Ectodermal cell (in vitro differentiated cells): ENCODE data around the gene VWA3A.
A peak's percentile ranks its signal among the peaks of the same experiment; 100 is the strongest.
"Not testable (repeated sequence)": the region's sequence is repeated elsewhere in the genome, so short reads cannot be mapped to it uniquely, and the experiment has no call there.

Experiments used
- H3K27ac ChIP-seq: 2 replicates; pipeline ENCODE4 v1.7.0; 2013; ENCODE audit warnings: mild to moderate bottlenecking, low read depth, low read length; ENCODE audit not compliant: insufficient read depth, poor library complexity, severe bottlenecking
- H3K27me3 ChIP-seq: 2 replicates; pipeline ENCODE4 v1.7.0; 2013; ENCODE audit warnings: mild to moderate bottlenecking, low read length; ENCODE audit not compliant: insufficient read depth, control insufficient read depth, poor library complexity, severe bottlenecking
- H3K36me3 ChIP-seq: one replicate; pipeline ENCODE4 v1.7.0; 2013; ENCODE audit warnings: low read length; ENCODE audit not compliant: control insufficient read depth, insufficient read depth
- H3K4me1 ChIP-seq: one replicate; pipeline ENCODE4 v1.7.0; 2013; ENCODE audit warnings: low read length; ENCODE audit not compliant: control insufficient read depth, insufficient read depth
- H3K4me3 ChIP-seq: 2 replicates; pipeline ENCODE4 v1.7.0; 2013; ENCODE audit warnings: low read depth, low read length, control low read depth; ENCODE audit not compliant: insufficient read depth
- H3K9me3 ChIP-seq: 2 replicates; pipeline ENCODE4 v1.7.0; 2013; ENCODE audit warnings: mild to moderate bottlenecking, low read length, moderate library complexity; ENCODE audit not compliant: control insufficient read depth
- WGBS, 2 experiments: methylation state at CpG; one replicate each; pipeline ENCODE4 v1.1.7; 2013; ENCODE audit warnings: missing lambda C conversion rate in 2 of 2; 5-methylcytosine and 5-hydroxymethylcytosine counted together

Gene VWA3A

DNA sequence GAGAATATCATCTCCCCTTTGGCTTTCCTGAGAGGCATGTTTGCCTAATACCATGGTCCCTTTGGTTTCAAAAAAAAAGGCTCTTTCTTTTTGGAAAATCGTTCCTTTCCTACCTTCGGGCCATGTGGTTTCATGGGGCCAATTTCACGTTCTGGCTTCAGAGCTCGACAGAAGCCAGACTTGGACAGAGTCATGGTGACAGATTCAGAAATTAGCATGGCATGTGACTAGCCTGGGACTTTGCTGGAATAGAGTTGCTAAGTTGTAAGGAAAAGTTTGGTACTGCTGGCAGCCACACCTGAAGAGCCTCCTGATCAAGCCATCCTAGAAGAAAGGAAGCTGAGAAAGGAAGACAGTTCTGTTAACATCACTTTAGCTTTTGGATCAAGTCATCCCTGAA, 2.4 kb upstream of the VWA3A start:
- 94 to 96% methylated on average over 4 of the region's 4 CpGs for WGBS, 2 experiments
- Histone ChIP-seq H3K9me3 (no peaks in the 10 kb centered on the region), H3K27ac (no peak overlapping the region), H3K4me1 (peaks cover 10% of the 10 kb centered on the region), H3K4me3 (no peak overlapping the region), H3K36me3 (no peaks in the 10 kb centered on the region), H3K27me3 (no peaks in the 10 kb centered on the region)

DNA sequence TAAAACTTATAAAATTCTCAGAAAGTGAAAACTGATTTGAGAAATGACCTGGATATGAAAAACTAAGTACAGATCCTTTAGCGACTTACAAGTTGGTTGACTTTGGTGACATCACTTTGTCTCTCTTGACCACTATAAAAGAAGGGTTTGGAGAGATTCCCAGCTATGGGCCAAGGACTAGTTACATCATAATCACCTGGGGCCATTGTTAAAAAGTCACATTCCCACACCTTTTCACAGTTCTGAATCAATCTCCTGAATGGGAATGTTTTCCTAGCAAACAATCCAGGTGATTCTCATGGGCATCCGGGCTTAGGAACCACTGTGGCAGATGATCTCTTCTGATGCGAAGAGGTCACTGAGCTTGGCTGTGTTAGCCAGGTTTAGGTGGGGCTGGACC, 620 bp upstream of the VWA3A start:
- no peaks in the 10 kb centered on the region for H3K36me3 ChIP-seq
- H3K9me3 ChIP-seq, result no peaks in the 10 kb centered on the region
- WGBS, 2 experiments, result 93 to 94% methylated on average over 3 of the region's 3 CpGs
- H3K4me1 ChIP-seq, result peaks cover 10% of the 10 kb centered on the region
- no peak overlapping the region for H3K4me3 ChIP-seq
- H3K27ac ChIP-seq, result no peak overlapping the region
- no peaks in the 10 kb centered on the region for H3K27me3 ChIP-seq

DNA sequence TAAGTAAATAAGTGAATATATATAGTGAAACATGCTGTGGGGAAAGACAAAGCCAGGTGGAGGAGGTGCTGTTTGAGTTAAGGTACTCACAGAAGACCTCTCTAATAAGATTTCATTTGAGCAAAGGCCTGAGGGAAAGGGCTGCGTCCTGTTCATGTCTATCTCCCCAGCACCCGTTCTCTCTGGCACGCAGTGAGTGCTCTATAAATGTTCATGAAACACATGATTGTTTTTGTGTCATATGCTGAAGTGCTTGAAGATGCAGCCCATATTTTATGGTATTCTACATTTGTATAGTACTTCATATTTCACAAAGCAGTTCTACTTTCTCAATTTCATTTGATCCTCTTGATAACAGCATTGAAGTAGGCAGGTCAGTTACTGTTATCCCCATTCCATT, 990 bp downstream of the VWA3A start:
- Histone ChIP-seq H3K27ac (no peak overlapping the region), H3K4me1 (peaks cover 10% of the 10 kb centered on the region), H3K4me3 (no peak overlapping the region), H3K27me3 (no peaks in the 10 kb centered on the region), H3K36me3 (no peaks in the 10 kb centered on the region), H3K9me3 (no peaks in the 10 kb centered on the region)
- WGBS, 2 experiments, result 89 to 96% methylated on average over 3 of the region's 3 CpGs

- 89% methylated on average over 3 of the region's 3 CpGs for WGBS, 2 experiments
- H3K27me3 ChIP-seq, result no peaks in the 10 kb centered on the region
- H3K4me1 ChIP-seq, result peaks cover 10% of the 10 kb centered on the region
- no peaks in the 10 kb centered on the region for H3K36me3 ChIP-seq
- H3K27ac ChIP-seq, result peak overlapping the region; percentile 16
- no peaks in the 10 kb centered on the region for H3K9me3 ChIP-seq
- H3K4me3 ChIP-seq, result no peak overlapping the region
Measured at GRCh38 chr16:22093996-22094395, 1.7 kb downstream of the VWA3A start.

DNA sequence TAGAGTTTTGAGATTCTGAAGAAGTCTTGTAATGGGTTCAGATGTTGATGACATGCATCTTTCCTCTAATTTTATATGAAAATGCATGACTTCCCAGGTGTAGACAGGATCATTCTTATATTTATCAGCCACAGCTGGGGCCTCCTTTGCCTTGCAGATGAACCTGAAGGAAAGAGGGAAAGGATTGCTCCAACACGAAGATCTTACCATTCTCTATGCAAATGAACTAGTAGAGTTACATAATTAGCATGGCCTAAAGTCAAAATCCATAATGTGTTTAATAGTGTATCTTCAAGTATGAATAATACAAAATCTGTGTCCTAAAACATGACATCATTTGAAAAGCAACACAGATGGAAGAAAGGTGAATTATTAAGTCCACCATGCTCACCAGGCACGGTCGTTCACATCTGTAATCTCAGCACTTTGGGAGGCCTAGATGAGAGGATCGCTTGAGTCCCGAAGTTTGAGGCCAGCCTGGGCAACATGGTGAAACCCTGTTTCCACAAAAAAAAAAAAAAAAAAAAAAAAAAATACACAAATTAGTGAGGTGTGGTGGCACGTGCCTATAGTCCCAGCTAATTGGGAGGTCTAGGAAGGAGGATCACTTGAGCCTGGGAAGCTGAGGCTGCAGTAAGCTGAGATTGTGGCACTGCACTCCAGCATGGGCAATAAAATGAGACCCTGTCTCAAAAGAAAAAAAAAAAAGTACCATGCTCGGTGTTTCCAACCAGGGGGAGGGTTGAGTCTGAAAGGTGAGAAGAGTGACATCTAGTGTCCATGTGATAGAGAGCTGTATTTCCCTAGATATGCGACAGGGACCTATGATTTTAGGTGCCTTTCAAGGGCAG, 6.3 kb downstream of the VWA3A start:
- Histone ChIP-seq H3K27ac (no peak overlapping the region), H3K27me3 (no peaks in the 10 kb centered on the region), H3K4me1 (no peaks in the 10 kb centered on the region), H3K36me3 (no peaks in the 10 kb centered on the region), H3K9me3 (no peaks in the 10 kb centered on the region), H3K4me3 (no peak overlapping the region)
- WGBS, 2 experiments, result 59% methylated on average over 6 to 7 of the region's 8 CpGs

DNA sequence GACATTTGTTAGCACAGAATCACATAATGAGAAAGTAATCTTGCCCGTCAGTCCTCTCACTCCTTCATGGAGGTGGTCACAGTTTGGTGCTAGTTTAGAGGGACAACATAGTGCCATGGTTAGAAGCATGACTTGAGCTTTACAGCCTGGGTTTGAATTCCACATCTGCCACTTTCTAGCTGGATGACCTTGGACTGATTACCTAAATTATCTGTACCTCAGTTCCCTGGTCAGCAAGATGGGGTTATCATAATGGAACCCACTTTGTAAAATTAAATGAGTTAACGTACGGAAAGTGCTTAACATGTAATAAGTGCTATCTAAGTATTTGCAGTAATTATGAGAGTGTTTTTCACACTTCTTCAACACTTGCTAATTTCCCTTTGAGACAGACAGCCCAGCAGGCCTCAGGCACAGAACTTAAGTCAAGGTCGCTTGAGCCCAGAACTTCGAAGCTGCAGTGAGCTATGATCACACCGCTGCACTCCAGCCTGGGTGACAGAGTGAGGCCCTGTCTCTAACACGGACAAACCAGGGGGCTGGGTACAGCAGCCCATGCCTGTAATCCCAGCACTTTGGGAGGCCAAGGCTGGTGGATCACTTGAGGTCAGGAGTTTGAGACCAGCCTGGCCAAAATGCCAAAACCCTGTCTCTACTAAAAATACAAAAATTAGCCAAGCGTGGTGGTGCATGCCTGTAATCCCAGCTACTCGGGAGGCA, 7.1 kb downstream of the VWA3A start:
- Histone ChIP-seq H3K4me3 (no peak overlapping the region), H3K27me3 (no peaks in the 10 kb centered on the region), H3K36me3 (no peaks in the 10 kb centered on the region), H3K4me1 (no peaks in the 10 kb centered on the region), H3K27ac (no peak overlapping the region), H3K9me3 (no peaks in the 10 kb centered on the region)
- WGBS, 2 experiments, result 72 to 84% methylated on average over 9 of the region's 9 CpGs

DNA sequence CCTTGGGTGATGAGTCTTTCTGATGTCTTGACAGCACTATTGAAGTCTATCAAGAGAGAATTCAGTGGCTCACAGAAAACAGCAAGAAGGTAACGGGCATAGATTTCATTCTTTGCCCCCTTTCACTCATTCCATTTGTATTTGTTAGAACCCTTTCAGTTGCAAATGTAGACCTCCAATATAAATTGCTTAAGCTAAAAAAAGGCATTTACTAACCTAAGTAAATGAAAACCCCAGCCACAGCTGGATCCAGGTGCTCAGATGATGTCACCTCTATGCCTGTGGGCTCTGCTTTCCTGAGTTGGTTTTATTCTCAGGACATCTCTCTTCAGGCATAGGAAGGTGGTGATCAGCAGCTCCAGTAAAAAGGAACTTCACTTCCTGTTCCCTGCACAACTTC, 11.1 kb downstream of the VWA3A start:
- WGBS, 2 experiments, result 31 to 70% methylated on average over 1 of the region's 1 CpG
- H3K9me3 ChIP-seq, result no peaks in the 10 kb centered on the region
- no peaks in the 10 kb centered on the region for H3K4me1 ChIP-seq
- no peak overlapping the region for H3K27ac ChIP-seq
- no peaks in the 10 kb centered on the region for H3K36me3 ChIP-seq
- H3K4me3 ChIP-seq, result no peak overlapping the region
- no peaks in the 10 kb centered on the region for H3K27me3 ChIP-seq

DNA sequence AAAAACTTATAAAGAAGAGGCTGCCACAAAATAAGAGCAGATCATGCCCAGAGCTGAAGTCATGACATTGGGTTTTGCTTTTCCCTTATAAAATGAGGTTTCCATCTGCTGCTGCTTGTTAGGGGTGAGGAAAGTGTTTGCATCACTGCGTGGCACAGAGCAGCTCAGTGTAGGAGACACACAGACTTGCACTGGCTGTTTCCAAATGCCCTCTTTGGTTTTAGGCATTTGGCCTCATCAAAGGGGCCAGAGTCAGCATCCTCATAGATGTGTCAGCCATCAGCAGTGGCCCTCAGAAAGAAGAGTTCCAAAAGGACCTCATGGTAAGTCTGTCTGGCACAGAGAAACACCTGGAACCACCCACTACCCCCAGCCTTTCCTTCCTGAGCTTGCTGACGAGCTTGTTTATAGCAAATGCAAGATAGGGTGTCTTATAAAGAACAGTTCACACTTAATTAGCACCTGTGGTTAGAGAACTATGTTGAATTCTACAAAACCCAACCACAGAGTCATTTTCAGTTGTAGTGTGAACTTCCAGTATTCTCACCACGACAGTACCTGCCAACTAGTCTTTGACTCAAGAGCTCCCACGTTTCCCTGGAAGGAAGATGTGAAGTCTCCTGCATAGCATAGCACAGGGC, 17.0 kb downstream of the VWA3A start:
- H3K27ac ChIP-seq, result no peak overlapping the region
- no peaks in the 10 kb centered on the region for H3K27me3 ChIP-seq
- 79 to 80% methylated on average over 3 to 4 of the region's 4 CpGs for WGBS, 2 experiments
- H3K4me1 ChIP-seq, result no peaks in the 10 kb centered on the region
- H3K36me3 ChIP-seq, result no peaks in the 10 kb centered on the region
- no peaks in the 10 kb centered on the region for H3K9me3 ChIP-seq
- no peak overlapping the region for H3K4me3 ChIP-seq

DNA sequence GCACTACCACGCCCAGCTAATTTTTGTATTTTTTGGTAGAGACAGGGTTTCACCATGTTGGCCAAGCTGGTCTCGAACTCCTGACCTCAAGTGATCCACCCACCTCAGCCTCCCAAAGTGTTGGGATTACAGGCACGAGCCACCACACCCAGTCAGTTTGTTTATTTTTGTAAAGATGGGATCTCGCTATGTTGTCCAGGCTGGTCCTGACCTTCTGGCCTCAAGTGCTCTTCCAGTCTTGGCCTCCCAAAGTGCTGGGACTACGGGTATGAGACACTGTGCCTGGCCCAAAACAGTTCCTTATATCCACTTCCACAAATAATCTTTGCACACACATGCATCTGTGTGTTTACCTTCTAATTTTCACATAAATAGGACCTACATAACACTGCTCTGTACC, 19.3 kb downstream of the VWA3A start:
- H3K27ac ChIP-seq, H3K27me3 ChIP-seq, H3K4me3 ChIP-seq, H3K4me1 ChIP-seq, H3K36me3 ChIP-seq, H3K9me3 ChIP-seq: not testable (repeated sequence)
- 92% methylated on average over 5 of the region's 5 CpGs for WGBS, 2 experiments

DNA sequence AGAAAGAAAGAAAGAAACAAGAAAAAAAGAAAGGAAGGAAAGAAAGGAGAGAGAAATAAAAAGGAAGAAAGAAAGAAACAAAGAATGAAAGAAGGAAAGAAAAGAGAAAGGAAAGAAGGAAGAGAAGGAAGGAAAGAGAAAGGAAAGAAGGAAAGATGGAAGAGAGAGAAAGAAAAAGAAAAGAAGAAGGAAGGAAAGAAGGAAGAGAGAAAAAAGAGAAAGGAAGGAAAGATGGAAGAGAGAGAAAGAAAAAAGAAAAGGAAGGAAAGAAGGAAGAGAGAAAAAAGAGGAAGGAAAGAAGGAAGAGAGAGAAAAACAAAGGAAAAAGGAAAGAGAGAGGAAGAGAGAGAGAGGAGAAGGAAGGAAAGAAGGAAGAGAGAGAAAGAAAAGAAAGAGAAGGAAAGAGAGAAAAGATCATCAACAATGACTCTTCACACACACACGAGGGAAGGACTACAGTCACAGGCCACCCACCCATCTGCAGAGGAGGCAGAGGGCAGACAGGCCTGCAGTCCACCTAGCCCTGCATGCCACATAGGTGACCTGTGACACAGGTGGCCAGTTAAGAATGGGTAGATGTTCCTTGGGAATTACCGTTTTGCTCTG, 23.9 kb downstream of the VWA3A start:
- no peak overlapping the region for H3K27ac ChIP-seq
- 90% methylated on average over 2 of the region's 2 CpGs for WGBS, 2 experiments
- no peak overlapping the region for H3K4me3 ChIP-seq
- no peaks in the 10 kb centered on the region for H3K27me3 ChIP-seq
- no peaks in the 10 kb centered on the region for H3K9me3 ChIP-seq
- H3K4me1 ChIP-seq, result no peaks in the 10 kb centered on the region
- H3K36me3 ChIP-seq, result no peaks in the 10 kb centered on the region
